Left ventricle myocardium superior (tissue), 1 donor: ENCODE data around the gene SLC37A1. TPM values are rescaled to one million over a fixed set of nuclear protein-coding genes. Genes with fewer than 3 reads are reported as not detected.

Source experiments
- ATAC-seq: fragments of 200-7000 bp; cut with Tn5 transposase; one replicate; pipeline ENCODE4 v1.9.1; 2020; ENCODE audit warnings: mild to moderate bottlenecking, moderate library complexity
- DNase-seq: peaks from one replicate; pipeline ENCODE4 v3.0.0-alpha.2; 2020
- intact Hi-C: fragments of 100-400 bp; cut with micrococcal nuclease; formaldehyde crosslinking; loops from one replicate; pipeline ENCODE4 v1.11.0; 2022
- total RNA-seq: library from RNA; stranded (reverse); fragmentation: NEBNext Ultra II Directional; extraction: Animal tissue kit (Norgen Biotek cat#: 25700); gene quantifications from one replicate; pipeline ENCODE4 v1.2.1, GENCODE V29; 2021
- donor health status: DM: no; HTN: yes; CAD: no; lungs with severe emphysema.

The SLC37A1 gene
- total RNA-seq, 1 donor from 2014 or later = 4.0 TPM

DNA sequence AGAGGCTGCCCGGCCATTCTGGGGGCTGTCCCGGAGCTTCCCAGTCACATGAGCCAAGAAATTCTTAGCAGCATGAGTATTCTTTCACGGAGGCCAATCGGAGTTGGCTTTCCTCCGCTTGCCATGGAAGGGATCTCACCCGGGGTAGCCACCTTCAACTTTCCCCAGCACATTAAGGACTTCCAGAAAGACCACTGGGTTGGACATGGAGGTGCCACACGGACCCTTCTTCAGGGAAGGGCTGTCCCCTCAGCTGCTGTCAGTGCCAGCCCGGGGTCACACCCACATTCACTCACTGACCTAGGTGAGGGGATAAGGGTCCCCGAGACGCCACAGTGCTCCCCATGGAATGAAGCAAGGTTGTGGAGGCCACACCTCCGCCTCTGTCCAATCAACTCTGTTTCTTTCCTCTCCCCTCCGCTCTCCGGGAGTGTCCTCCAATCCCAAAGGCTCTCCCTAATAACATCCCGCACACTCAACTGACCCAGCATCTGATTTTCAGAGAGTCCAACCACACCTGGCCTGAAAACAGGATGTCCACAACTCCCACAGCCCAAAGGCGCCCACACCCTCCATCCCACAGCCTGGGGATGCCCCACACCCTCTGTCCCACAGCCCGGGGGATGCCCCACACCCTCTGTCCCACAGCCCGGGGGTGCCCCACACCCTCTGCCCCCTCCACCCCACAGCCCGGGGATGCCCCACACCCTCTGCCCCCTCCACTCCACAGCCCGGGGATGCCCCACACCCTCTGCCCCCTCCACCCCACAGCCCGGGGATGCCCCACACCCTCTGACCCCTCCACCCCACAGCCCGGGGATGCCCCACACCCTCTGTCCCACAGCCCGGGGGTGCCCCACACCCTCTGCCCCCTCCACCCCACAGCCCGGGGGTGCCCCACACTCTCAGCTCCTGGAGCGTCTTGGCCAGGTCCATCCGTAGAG is 37.0 kb upstream of the SLC37A1 start:
- ATAC-seq = no peak
- intact Hi-C loops = no loop called here
- no peak for DNase-seq

DNA sequence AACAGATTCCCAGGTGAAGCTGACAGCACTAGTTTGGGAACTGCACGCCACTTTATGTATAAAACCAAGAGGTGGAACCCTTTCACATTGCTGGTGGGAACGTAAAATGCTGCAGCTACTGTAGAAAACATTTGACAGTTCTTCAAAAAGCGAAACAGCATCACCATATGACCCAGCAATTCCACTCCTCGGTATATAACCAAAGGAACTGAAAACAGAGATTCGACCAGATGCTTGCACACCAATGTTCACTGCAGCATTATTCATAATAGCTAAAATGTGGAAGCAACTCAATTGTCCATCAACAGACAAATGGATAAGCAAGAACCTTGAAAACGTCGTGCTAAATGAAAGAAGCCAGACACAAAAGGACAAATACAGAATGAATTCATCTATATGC is 35.1 kb upstream of the SLC37A1 start:
- intact Hi-C loops = no loop called here
- ATAC-seq = no peak

DNA sequence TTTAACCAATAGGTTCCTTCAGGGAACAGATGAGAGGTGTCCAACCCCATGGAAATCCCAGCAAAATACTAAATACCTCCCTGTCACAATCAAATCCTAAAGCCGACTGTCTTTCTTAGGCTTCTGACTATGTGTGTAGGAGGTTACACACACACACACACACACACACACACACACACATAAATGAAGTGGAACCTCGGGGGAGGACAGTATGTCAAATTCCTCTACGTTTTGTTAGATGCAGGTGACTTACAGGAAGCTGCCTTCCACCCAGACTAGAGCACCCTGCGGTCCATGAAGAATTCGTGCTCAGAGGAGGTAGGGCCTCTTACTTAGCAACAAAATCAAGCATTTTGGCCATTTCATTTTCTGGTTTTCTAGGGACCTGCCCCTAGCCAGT is 34.1 kb upstream of the SLC37A1 start:
- intact Hi-C loops = no loop called here

More for the DNA sequence above, 35.1 kb upstream of the SLC37A1 start:
- no peak for DNase-seq

DNA sequence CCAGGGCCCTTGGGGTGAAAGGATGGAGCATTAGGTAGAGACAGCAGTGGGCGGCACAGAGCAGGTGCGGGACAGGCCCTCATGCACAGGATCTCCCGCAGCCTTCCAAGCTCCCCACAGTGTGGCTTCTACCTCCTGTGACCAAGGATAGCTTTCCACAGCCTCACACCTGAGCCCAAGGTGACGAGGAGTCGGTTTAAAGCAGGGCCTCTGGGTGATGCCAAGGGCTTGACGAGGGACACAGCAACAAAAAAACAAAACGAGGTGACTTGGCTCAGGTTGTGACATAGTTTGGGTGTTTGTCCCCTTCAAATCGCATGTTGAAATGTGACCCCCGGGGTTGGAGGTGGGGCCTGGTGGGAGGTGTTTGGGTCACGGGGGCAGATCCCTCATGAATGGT is 32.9 kb upstream of the SLC37A1 start:
- intact Hi-C loops = no loop called here
- DNase-seq (no peak), ATAC-seq (no peak)

More for the DNA sequence above, 34.1 kb upstream of the SLC37A1 start:
- no peak for ATAC-seq
- no peak for DNase-seq

DNA sequence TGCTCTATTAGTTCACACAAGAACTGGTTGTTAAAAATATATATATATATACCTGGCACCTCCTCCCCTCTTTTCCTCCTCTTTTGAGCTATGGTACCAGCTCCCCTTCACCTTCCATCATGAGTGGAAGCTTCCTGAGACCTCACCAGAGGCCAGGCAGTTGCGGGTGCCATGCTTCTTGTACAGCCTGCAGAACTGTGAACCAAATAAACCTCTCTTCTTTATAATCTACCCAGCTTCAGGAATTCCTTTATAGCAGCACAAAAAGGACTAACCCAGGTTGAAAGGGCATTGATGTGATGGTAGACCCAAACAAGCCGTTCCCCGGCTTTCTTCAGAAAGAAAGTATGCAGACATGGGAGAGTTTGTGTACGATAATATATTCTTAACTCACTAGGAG is 32.5 kb upstream of the SLC37A1 start:
- ATAC-seq = no peak
- intact Hi-C loops = no loop called here

DNA sequence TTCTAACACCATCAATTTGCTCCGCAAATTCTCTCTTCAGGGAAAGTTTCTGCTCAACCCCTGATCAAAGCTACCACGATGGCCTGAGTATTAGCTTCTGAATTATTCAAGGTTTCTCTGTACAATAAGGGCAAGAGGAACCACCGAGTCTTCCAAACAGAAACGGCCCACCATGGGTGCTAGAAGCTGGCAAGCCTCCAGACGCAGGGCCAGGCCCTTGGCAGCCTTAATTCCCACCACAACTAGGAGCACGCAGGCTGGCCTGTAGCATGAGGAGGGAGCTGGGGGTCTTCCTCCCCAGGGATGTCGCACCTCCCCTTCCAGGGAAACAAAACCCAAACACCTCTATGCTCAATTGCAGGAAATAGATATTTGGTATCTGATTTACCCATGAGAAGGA is 28.7 kb upstream of the SLC37A1 start:
- no peak for ATAC-seq
- no peak for DNase-seq
- intact Hi-C loops = no loop called here

More for the DNA sequence above, 32.5 kb upstream of the SLC37A1 start:
- DNase-seq = no peak

DNA sequence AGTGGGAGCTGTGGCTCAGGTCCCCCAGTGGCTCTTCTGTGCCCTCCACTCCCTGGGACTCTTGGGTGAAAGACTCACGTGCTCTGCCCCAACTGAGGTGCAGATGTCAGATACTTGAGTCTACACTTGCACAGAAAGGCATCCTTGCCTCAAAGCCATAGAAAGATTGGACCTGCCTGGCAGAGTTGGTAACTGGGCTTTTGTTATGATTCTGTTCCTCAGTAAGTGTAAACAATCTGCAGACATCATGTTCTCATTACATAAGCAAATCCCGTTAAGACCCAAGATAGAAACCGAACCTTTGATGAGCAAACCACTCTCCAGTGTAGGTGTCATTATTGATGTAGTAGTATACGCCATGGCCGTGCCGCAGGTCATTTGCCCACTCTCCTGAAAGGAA is 27.6 kb upstream of the SLC37A1 start:
- intact Hi-C loops = no loop called here
- no peak for DNase-seq
- ATAC-seq = no peak

DNA sequence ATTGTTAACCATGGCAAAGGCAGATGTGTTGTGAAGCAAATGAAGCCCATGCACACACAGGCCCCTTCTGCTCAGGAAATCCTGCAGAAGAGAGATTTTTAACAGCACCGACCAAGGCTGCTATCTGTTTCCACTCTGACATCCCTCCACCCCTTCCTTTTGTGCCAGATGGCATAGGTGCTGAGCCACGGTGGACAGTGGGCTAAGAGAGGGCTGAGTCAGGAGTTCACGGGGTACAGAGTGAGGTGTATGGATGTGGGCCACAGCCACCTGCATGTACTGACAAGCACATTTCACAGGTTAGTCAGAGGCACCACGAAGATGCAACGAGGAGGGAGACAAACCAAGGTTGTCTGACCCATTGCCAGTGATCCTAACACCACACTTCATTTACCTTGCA is 27.1 kb upstream of the SLC37A1 start:
- intact Hi-C loops = no loop called here
- ATAC-seq = no peak
- DNase-seq = no peak

DNA sequence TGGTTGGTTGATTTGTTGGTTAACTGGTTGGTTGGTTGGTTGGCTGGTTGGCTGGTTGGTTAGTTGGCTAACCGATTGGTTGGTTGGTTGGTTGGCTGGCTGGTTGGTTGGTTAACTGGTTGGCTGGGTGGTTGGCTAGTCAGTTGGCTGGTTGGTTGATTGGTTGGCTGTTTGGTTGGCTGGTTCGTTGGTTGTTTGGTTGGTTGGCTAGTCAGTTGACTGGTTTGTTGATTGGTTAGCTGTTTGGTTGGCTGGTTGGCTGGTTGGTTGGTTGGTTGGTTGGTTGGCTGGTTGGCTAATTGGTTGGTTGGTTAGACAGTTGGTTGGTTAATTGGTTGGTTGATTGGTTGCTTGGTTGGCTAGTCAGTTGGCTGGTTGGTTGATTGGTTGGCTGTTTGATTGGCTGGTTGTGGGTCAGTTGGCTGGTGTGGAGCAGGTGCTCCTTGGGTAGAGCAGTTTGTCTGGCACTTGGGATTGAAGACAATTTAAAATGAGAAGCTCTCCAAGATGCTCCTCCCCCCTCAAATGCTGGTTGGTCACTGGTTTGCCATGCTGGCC is 24.6 kb upstream of the SLC37A1 start:
- no peak for DNase-seq
- no peak for ATAC-seq
- intact Hi-C loops = no loop called here

DNA sequence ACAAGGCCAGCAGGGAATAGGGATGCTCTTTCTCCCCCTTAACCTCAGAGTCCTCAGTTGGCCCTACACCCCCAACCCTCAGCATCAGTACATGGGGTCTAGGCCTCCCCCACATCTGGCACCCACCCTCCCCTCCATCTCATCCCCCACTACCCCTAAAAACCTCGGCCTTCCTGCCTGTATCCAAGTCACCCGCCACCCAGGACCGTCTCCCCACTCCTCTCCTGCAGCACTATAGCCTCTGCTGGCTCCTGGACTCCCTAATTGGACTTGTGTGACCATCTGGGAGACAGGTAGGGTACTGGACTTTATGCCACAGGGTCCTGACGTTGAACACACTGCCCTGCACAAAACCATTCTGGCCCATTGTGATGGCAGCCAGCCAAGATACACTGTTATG is 23.7 kb upstream of the SLC37A1 start:
- intact Hi-C loops = no loop called here
- DNase-seq (no peak), ATAC-seq (no peak)

DNA sequence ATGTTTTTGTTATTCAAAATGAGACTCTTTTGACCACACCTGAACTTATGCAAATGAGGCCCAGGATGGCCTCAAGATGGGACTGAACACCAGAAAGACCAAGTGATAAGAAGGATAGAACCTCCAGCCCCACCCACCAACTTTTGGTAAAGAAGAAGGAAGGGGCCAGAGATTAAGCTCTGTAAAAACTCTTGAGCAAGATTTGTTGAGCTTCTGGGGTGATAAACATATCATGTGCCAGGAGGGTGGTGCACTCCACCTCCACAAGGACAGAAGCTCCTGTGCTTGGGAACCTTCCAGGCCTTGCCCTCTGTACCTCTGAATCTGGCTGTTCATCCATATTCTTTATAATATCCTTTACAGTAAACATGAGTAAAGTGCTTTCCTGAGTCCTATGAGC is 22.9 kb upstream of the SLC37A1 start:
- intact Hi-C loops = no loop called here
- DNase-seq (no peak), ATAC-seq (no peak)

DNA sequence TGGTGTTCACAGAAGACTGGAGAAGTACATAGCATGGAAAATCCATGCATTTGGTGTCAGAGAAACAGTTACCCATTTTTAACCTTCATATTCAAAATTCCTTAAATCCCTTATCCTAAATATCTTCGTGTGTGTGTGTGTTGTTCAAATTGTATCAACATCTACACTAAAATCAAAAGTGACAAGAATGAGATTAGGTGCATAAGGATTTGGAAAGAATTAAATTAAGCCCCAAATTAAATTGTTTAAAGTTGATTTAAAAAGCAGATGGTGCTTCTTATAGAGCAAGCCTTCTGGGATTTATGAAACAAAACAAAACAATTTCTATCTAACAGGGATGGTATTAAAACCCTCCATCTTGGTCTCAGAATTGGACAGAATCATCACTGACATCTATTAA is 22.3 kb upstream of the SLC37A1 start:
- DNase-seq (no peak), ATAC-seq (no peak)
- intact Hi-C loops = no loop called here

DNA sequence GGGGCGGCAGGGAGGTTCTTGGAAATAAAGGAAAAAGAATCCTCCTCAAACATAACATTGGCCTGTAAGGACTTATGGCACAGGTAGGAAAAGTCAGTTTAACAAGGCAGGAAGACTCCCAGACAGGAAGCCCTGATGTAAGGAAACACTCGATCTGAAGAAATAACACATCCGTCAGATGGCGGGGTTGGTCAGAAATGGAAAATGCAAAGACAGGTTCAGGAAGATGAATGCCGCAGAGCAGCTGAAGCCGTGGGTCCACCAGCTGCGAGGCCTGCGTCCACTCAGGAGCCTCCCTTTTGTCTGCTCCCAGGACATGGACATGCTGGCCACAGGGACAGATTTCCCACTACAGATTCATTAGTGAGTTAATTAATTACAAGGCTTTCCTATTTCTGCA is 21.5 kb upstream of the SLC37A1 start:
- no peak for ATAC-seq
- intact Hi-C loops = no loop called here

DNA sequence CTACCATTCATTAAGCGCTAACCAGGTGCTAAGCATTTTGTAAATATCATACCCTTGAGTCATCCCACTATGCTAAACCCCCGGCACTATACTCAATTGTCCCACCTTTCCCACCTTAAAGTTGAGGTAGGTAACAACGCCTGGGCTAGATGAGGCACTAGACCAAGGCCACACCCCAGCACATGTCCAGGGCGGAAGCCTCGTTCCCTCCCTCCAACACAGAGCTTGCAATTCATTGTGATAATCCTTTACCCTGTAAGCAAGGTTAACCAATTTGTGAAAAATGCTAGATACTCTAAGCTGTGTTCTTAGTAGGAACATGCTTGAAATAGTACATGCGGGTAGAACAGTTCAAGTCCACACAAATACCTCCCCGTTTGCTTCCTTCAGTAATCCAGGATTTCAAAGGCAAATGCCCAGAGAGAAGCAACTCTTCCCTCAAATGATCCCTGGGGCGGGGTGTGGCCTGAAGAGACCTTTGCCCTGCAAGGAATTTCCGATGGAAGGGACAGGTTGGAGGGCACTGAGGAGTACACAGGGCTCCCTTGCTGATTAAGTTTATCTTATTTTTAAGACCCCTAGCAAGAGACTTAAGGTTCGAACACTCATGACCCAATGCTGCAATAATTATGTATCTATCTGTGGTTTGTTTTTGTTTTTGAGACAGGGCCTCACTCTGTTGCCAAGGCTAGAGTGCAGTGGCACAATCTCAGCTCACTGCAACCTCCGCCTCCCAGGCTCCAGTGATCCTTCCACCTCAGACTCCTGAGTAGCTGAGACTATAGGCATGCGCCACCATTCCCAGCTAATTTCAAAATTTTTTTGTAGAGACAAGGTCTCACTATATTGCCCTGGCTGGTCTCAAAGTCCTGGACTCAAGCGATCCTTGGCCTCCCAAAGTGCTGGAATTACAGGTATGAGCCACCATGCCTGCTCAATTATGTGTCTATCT is 20.3 kb upstream of the SLC37A1 start:
- ATAC-seq (no peak), DNase-seq (no peak)
- intact Hi-C loops = no loop called here

More for the DNA sequence above, 21.5 kb upstream of the SLC37A1 start:
- no peak for DNase-seq

DNA sequence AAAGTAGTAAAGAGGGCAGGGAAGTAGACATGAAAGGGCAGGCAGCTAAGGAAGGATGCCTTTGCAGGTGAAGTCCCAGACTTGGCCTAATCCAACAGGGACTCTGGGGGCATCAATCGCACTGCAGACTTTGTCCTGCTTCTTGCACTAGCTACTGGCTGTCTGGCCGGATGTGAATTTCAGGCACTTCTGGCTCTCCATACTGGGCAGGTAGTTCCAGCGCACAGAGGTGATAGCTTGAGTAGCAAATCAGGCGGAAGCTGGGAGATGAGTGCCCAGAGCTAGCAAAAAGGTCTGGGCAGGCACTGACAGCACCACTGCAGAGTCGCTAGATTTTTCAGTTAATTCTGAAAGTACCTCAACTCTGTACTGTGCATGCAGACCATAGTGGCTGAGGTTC is 18.6 kb upstream of the SLC37A1 start:
- ATAC-seq (no peak), DNase-seq (no peak)
- intact Hi-C loops = no loop called here

DNA sequence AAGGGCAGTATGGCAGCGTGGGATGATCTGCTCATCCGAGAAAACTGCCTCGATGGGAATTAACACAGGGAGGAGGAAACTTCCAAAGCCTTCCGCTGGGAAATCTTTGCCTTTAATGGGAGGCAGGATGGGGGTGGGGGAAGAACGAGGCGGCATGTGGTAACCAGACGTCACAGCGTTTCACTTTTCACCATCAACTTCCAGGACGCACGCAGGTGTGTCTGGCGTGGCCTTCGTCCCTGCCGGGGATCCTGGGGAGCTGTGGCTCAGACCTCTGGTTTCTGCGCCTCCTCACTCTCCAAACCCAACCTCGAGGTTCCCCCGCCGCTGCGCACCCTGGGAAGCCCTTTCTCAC is 17.9 kb upstream of the SLC37A1 start:
- intact Hi-C loops = no loop called here
- no peak for ATAC-seq
- no peak for DNase-seq

DNA sequence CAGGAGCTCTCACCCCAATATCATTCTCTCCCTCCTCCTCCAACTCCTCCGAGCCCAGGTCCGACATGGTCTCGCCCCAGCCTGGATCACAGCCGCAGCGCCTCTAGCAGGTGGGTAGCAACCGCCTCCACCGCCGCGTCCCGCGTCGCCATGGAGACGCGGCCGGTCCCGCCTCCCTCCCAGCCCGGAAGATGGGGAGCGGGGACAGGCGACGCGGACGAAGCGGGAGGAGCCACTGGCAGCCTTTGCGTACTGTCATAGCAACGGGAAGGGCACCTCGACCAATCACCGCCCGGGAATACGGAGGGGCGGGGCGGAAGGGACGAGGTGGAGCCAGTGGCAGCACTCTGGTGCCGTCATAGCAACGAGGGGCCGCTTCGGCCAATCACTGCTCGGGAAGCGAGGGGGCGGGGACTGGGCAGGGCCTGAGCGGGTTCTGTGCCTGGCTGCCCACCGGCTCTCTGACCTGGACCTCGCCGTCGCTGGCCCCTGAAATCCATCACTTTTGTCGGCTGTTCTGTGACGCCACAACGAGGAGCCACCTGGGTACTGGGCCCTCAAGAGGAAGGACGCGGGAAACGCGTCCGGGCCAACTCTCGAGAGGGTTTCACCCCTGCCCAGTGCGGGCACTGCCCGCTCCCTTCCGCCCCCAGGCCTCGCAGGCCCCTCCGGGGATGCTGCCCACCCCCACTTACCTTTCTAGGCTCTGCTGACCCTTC is 17.4 kb upstream of the SLC37A1 start, which contains the start of gene RSPH1:
RSPH1 (minus strand) TSS at position 105 of the 719 bp plus-strand sequence; CDS start at position 67, 38 bp downstream.
- DNase-seq (peak; percentile 100), ATAC-seq (peak; percentile 100)
- intact Hi-C loops = no loop called here

DNA sequence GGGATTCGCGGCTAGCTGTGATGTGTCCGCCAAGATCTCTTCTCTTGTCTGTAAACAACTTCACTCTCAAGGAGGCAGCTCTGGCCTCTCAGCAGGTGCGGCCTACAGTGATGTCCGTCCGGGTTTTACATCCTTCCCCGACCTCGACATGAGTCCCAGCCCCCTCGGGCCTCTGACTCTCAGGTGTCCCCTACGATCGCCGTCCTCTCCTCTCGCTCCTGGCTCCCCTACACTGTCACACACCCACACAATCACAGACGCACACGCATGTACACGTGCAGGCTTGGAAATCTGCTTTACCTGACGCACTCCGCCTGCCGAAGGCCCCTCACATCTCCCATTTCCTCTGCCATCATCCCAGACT is 16.8 kb upstream of the SLC37A1 start:
- intact Hi-C loops = no loop called here
- ATAC-seq = peak; percentile 1
- DNase-seq = no peak

DNA sequence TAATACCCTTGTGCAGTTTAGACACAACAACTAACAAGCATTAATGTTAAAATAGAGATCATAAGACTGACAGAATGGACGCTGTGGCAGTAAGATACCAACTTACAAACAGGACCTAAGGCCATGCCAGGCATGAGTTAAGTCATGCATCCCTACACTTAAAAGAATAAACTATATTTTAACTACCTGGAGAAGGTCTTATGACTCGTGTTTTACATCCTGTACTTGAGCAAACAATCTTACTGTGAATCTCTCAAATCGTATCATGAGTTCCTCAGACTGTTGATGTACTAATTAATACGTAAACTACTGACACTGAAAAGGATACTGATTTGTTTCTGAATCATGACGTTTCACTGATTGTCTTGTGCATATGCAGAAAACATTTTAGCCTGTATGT is 15.6 kb upstream of the SLC37A1 start:
- ATAC-seq = no peak
- DNase-seq = no peak
- intact Hi-C loops = no loop called here
